GM12864 (cell line): Measurements from ENCODE around the gene LPXN.

Experiments
- DNase-seq: peaks from one replicate; pipeline ENCODE4 v3.0.0-alpha.2; 2011; ENCODE audit warnings: low read depth
- H3K4me3 ChIP-seq: 2 replicates; pipeline ENCODE4 v1.5.1; 2011; ENCODE audit warnings: mild to moderate bottlenecking, low read depth, low read length, control low read depth
- TF ChIP-seq, protein P1 (sequence below): IDR thresholded peaks from 2 replicates; pipeline ENCODE4 v1.5.1; 2011; ENCODE audit warnings: low read depth, mild to moderate bottlenecking, moderate library complexity, low read length, control low read depth, inconsistent platforms; ENCODE audit errors: missing control alignments

LPXN gene

DNA sequence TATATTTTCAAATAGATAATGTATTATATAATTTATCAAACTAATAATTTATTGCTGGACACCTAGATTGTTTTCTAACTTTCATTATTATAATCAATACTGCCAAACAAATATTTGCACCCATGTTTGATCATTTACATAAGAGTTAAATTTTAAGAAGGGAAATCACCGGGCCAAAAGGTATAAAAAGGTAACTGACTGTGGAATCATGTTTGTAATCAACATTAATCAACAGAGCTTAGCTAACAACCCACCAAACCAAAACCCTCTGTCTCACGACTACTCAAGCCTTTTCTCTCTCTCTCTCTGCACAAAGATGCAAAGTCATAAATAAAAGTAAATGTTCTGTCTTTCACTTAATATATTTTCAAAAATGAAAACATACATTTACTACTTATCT lies 14.8 kb downstream of the LPXN start:
- TF ChIP-seq, protein P1, sequence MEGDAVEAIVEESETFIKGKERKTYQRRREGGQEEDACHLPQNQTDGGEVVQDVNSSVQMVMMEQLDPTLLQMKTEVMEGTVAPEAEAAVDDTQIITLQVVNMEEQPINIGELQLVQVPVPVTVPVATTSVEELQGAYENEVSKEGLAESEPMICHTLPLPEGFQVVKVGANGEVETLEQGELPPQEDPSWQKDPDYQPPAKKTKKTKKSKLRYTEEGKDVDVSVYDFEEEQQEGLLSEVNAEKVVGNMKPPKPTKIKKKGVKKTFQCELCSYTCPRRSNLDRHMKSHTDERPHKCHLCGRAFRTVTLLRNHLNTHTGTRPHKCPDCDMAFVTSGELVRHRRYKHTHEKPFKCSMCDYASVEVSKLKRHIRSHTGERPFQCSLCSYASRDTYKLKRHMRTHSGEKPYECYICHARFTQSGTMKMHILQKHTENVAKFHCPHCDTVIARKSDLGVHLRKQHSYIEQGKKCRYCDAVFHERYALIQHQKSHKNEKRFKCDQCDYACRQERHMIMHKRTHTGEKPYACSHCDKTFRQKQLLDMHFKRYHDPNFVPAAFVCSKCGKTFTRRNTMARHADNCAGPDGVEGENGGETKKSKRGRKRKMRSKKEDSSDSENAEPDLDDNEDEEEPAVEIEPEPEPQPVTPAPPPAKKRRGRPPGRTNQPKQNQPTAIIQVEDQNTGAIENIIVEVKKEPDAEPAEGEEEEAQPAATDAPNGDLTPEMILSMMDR, result no peak
- H3K4me3 ChIP-seq, result no peak overlapping the region
- DNase-seq, result no peak

DNA sequence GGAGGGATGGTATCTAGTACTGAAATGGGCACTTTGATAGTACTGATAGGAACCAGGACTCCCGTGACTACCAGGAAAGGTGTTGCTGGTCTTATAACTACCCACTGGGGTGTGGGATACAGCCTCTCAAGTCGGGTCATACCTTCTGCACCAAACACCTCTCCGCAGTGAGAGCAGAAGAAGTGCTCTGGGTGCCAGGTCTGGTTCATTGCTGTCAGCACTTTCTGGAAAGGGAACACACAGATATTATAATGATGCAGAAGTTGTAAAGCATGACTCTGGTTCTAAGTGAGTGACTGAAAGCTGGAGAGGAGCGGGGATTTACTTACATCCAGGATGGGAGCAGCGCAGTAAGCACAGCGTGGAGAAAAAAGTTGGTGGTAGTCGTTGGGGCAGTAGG lies 26.0 kb downstream of the LPXN start:
- DNase-seq, result no peak
- TF ChIP-seq, protein P1, result no peak
- H3K4me3 ChIP-seq, result no peak overlapping the region

DNA sequence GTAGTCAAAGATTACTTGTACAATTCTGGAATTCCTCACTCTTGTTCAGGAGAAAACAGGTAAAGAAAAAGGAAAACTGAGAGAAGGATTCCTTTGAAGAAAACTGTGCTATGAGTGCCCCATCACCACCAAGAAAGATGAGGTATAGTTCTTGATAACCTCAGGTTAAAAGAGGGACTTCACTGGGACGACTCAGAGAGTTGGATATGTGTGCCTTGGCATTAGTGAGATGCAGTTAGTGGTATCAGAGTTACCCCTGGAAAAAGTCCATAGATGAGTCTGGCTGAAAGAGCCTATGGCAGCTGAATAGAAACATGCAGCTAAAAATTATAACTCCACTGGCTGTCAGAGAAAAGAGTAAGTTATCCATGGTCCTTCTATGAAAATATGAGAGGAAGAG lies 28.8 kb downstream of the LPXN start:
- H3K4me3 ChIP-seq, result no peak overlapping the region
- DNase-seq, result no peak
- TF ChIP-seq, protein P1, result no peak

DNA sequence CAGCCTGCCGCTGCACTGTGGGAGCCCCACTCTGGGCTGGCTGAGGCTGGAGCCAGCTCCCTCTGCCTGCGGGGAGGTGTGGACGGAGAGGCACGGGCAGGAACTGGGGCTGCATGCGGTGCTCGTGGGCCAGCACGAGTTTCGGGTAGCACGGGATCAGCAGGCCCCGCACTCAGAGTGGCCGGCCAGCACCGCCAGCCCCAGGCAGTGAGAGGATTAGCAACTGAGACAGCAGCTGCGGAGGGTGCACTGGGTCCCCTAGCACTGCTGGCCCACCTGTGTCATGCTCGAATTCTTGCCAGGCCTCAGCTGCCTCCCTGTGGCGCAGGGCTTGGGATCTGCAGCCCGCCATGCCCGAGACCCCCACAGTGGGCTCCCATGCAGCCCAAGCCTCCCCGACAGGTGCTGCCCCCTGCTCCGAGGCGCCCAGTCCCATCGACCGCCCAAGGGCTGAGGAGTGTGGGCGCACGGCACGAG lies 43.8 kb downstream of the LPXN start:
- TF ChIP-seq, protein P1, result no peak
- no peak overlapping the region for H3K4me3 ChIP-seq
- no peak for DNase-seq

DNA sequence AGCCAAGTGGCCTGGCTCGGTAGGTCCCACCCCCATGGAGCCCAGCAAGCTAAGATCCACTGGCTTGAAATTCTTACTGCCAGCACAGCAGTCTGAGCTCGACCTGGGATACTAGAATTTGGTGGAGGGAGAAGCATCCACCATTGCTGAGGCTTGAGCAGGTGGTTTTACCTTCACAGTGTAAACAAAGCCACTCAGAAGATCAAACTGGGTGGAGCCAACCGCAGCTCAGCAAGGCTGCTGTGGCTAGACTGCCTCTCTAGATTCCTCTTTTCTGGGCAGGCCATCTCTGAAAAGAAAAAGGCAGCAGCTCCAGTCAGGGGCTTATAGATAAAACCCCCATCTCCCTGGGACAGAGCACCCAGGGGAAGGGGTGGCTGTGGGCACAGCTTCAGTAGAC lies 45.4 kb downstream of the LPXN start:
- H3K4me3 ChIP-seq, result no peak overlapping the region
- DNase-seq, result no peak
- TF ChIP-seq, protein P1, result no peak

DNA sequence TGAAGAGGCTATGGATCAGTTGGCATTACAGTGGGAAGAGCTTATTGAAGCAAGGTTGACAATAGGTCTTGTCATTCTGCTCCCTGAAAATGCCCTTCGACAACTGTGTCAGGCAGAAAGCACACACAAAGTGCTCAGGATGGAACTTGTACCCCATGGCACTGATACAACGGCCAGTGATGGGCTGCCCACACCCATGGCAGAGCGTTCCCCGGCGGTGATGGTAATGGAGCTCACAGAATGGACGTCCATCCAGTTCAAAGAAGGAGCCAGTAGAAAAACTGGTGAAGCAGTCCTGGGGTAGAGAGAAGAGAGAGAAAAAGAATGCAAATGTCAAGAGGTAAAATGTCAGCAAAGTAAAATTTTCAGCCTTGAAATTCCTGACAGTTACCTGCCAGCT lies 48.2 kb downstream of the LPXN start:
- H3K4me3 ChIP-seq, result no peak overlapping the region
- DNase-seq, result no peak
- TF ChIP-seq, protein P1, result no peak

DNA sequence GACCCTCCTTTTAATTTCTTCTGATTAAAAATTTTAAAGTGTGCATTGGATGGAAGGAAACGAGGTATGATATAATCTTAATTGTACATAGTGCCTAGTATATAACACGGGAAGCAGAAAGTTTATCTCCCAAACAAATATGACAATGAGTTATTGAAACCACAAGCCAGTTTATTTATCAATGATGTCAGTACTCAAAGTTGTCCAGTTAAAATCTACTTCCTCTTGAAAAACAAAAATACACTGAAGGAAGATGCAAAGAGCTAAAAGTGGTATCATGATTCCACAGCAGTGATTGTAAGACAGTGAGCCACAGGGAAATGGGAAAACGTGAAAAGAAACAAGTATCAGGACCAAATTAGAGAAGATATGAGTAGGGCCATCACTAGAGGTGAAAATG lies 48.9 kb downstream of the LPXN start:
- TF ChIP-seq, protein P1, result no peak
- H3K4me3 ChIP-seq, result no peak overlapping the region
- DNase-seq, result no peak
